Stomach (tissue), 9 donors: ENCODE results near the gene PLAC8L1. TPM values are rescaled to one million over a fixed set of nuclear protein-coding genes. Genes with fewer than 3 reads are reported as not detected.

Experiments used
- DNase-seq, 2 donors: peaks; one replicate each; pipeline versions ENCODE4 v3.0.0 to v3.0.0-alpha.2; 2013 to 2019
- H3K27ac ChIP-seq, 5 donors: fragments of 200-600 bp in 4 of 5; sonication (generic) in 4 of 5; one replicate each; pipeline ENCODE4 v1.5.1; 2013 to 2019; ENCODE audit warnings: mild to moderate bottlenecking in 1 of 5, moderate library complexity in 1 of 5
- H3K27me3 ChIP-seq, 3 donors: fragments of 200-600 bp; sonication (generic); one replicate each; pipeline ENCODE4 v1.5.1; 2017 to 2019; ENCODE audit warnings: mixed run types in 1 of 3
- H3K36me3 ChIP-seq, 4 donors: fragments of 200-600 bp; sonication (generic); 1 replicate in 3 of 4; 2 replicates in 1 of 4; pipeline ENCODE4 v1.5.1; 2016 to 2019
- H3K4me1 ChIP-seq, 4 donors: fragments of 200-600 bp; sonication (generic); one replicate each; pipeline ENCODE4 v1.5.1; 2016 to 2019
- H3K4me3 ChIP-seq, 4 donors: fragments of 200-600 bp; sonication (generic) in 3 of 4; one replicate each; pipeline ENCODE4 v1.5.1; 2016 to 2019; ENCODE audit warnings: mild to moderate bottlenecking in 1 of 4
- H3K9me3 ChIP-seq, 4 donors: fragments of 200-600 bp; sonication (generic); one replicate each; pipeline ENCODE4 v1.5.1; 2016 to 2019
- CTCF ChIP-seq, 7 experiments: fragments of 450-650 bp in 4 of 7; fragments of 200-600 bp in 3 of 7; sonication (generic) in 3 of 7; IDR thresholded peaks; one replicate each; pipeline ENCODE4 v1.5.1; 2016 to 2019; ENCODE audit warnings: antibody characterized with exemption in 7 of 7, control low read depth in 2 of 7, mild to moderate bottlenecking in 1 of 7
- EP300 ChIP-seq: sonication (generic); formaldehyde crosslinking; IDR thresholded peaks from one replicate; pipeline ENCODE4 v1.6.1; 2017; ENCODE audit warnings: antibody characterized with exemption
- POLR2A ChIP-seq, 4 donors: fragments of 450-650 bp; IDR thresholded peaks; one replicate each; pipeline ENCODE4 v1.6.1; 2016; ENCODE audit warnings: antibody characterized with exemption in 4 of 4, control low read depth in 2 of 4, mild to moderate bottlenecking in 1 of 4, moderate library complexity in 1 of 4
- POLR2AphosphoS5 ChIP-seq, 3 donors: sonication (generic); formaldehyde crosslinking; IDR thresholded peaks; one replicate each; pipeline ENCODE4 v1.6.1; 2016; ENCODE audit warnings: antibody characterized with exemption in 3 of 3
- WGBS, 5 donors: extraction: QIAGEN DNeasy Blood & Tissue Kit in 3 of 5; methylation state at CpG; one replicate each; pipeline versions ENCODE4 v1.1.5 to v1.1.7; 2013 to 2018; 5-methylcytosine and 5-hydroxymethylcytosine counted together
- intact Hi-C: fragments of 100-400 bp; cut with DNase I; formaldehyde crosslinking; loops from one replicate; pipeline ENCODE4 v1.15.1; 2023; ENCODE audit warnings: low total_unique reads
- polyA plus RNA-seq, 3 donors: library from polyadenylated mRNA; stranded (reverse); fragments of 200-250 nt; gene quantifications; one replicate each; pipeline ENCODE4 v1.2.3, GENCODE V29; 2013
- total RNA-seq, 5 donors: library from RNA; depleted of rRNA; stranded (reverse); fragments of >200 nt; gene quantifications; one replicate each; pipeline versions ENCODE4 v1.1.0 to v1.2.3, GENCODE V29; 2014 to 2016
- donor health status: healthy with polysubstance abuse.
- donor health status: Bipolar disorder and iron deficiency.
- donor health status: healthy.

PLAC8L1 gene
- total and polyA plus RNA-seq, 8 donors, result 0.68 TPM; not detected in 7

GRCh38 chr5:146070746-146071145 lies 34.6 kb downstream of the PLAC8L1 start:
- H3K36me3 ChIP-seq, result peaks cover 0 to 11% (median 3%) of the 10 kb centered on the region in 4 donors
- DNase-seq, result no peak
- WGBS, 5 donors, result 78 to 94% (median 84%) methylated on average over 3 of the region's 3 CpGs
- H3K4me3 ChIP-seq, result no peak overlapping the region
- intact Hi-C loops, result no loop called here
- TF ChIP-seq EP300 (no peak), POLR2A (IDR thresholded peaks at IDR 0.05) (no peak), CTCF (IDR thresholded peaks at IDR 0.05) (no peak), POLR2AphosphoS5 (IDR thresholded peaks at IDR 0.05) (no peak)
- no peak overlapping the region for H3K27ac ChIP-seq
- no peaks in the 10 kb centered on the region for H3K4me1 ChIP-seq
- H3K9me3 ChIP-seq, result no peaks in the 10 kb centered on the region
- no peaks in the 10 kb centered on the region for H3K27me3 ChIP-seq

GRCh38 chr5:146069780-146070099 lies 35.6 kb downstream of the PLAC8L1 start:
- no peaks in the 10 kb centered on the region for H3K4me1 ChIP-seq
- DNase-seq, result no peak
- 84 to 96% (median 95%) methylated on average over 2 of the region's 2 CpGs for WGBS, 5 donors
- H3K27me3 ChIP-seq, result no peaks in the 10 kb centered on the region
- intact Hi-C loops, result no loop called here
- H3K27ac ChIP-seq, result no peak overlapping the region
- H3K9me3 ChIP-seq, result no peaks in the 10 kb centered on the region
- H3K4me3 ChIP-seq, result no peak overlapping the region
- H3K36me3 ChIP-seq, result peaks cover 0 to 15% (median 8%) of the 10 kb centered on the region in 4 donors
- TF ChIP-seq CTCF (IDR thresholded peaks at IDR 0.05), result no peak
- TF ChIP-seq EP300, result no peak
- TF ChIP-seq POLR2AphosphoS5 (IDR thresholded peaks at IDR 0.05), result no peak
- TF ChIP-seq POLR2A (IDR thresholded peaks at IDR 0.05), result no peak

GRCh38 chr5:146068977-146069779 lies 36.2 kb downstream of the PLAC8L1 start:
- intact Hi-C loops, result no loop called here
- no peak for DNase-seq
- H3K27ac ChIP-seq, result no peak overlapping the region
- H3K4me3 ChIP-seq, result no peak overlapping the region
- no peaks in the 10 kb centered on the region for H3K4me1 ChIP-seq
- H3K9me3 ChIP-seq, result no peaks in the 10 kb centered on the region
- no peaks in the 10 kb centered on the region for H3K27me3 ChIP-seq
- H3K36me3 ChIP-seq, result peaks cover 0 to 15% (median 9%) of the 10 kb centered on the region in 4 donors
- TF ChIP-seq POLR2AphosphoS5 (IDR thresholded peaks at IDR 0.05) (no peak), CTCF (IDR thresholded peaks at IDR 0.05) (no peak), EP300 (no peak), POLR2A (IDR thresholded peaks at IDR 0.05) (no peak)
- WGBS, 5 donors, result 87 to 93% (median 90%) methylated on average over 6 of the region's 6 CpGs

- 70 to 84% (median 78%) methylated on average over 7 to 9 of the region's 9 CpGs for WGBS, 5 donors
- no peak overlapping the region for H3K4me3 ChIP-seq
- DNase-seq, result peak in 1 of 2 donors; percentile 49
- no peaks in the 10 kb centered on the region for H3K27me3 ChIP-seq
- TF ChIP-seq POLR2AphosphoS5 (IDR thresholded peaks at IDR 0.05) (no peak), EP300 (no peak), CTCF (IDR thresholded peaks at IDR 0.05) (no peak), POLR2A (IDR thresholded peaks at IDR 0.05) (no peak)
- intact Hi-C loops, result no loop called here
- no peak overlapping the region for H3K27ac ChIP-seq
- peaks cover 0 to 21% (median 13%) of the 10 kb centered on the region in 4 donors for H3K36me3 ChIP-seq
- H3K4me1 ChIP-seq, result no peaks in the 10 kb centered on the region
- H3K9me3 ChIP-seq, result no peaks in the 10 kb centered on the region
Measured at GRCh38 chr5:146068206-146068605, 37.2 kb downstream of the PLAC8L1 start.
